HG02678 (cell line): ENCODE measurements around the gene MS4A6E.
"Not testable (repeated sequence)": the region's sequence is repeated elsewhere in the genome, so short reads cannot be mapped to it uniquely, and the experiment has no call there.

Experiments
- ATAC-seq: cut with Tn5 transposase; IDR thresholded peaks from one replicate; pipeline ENCODE4 v1.9.1; 2021; ENCODE audit warnings: mild to moderate bottlenecking, moderate library complexity; ENCODE audit not compliant: unreplicated experiment

The MS4A6E gene

GRCh38 chr11:60326955-60327354 lies at the start of gene MS4A6E:
MS4A6E (plus strand) TSS chr11:60327255; CDS start chr11:60334896, 7,641 bp downstream.
- ATAC-seq: no peak

- ATAC-seq: no peak
These were observed 46.6 kb upstream of the MS4A6E start, which contains the start of gene MS4A4A for GRCh38 chr11:60280412-60280811. MS4A4A (plus strand) TSS chr11:60280666; CDS start chr11:60280676, 10 bp downstream.

GRCh38 chr11:60281485-60281884 lies 45.6 kb upstream of the MS4A6E start:
- ATAC-seq: no peak

- ATAC-seq: no peak
These were observed 44.8 kb upstream of the MS4A6E start for GRCh38 chr11:60282286-60282685.

GRCh38 chr11:60285411-60286126 lies 41.5 kb upstream of the MS4A6E start:
- ATAC-seq: not testable (repeated sequence)

GRCh38 chr11:60288531-60288930 lies 38.5 kb upstream of the MS4A6E start:
- ATAC-seq: no peak

GRCh38 chr11:60292145-60292544 lies 34.9 kb upstream of the MS4A6E start:
- no peak for ATAC-seq

GRCh38 chr11:60301178-60301577 lies 25.9 kb upstream of the MS4A6E start:
- no peak for ATAC-seq

GRCh38 chr11:60301884-60302283 lies 25.2 kb upstream of the MS4A6E start:
- ATAC-seq: not testable (repeated sequence)

GRCh38 chr11:60303661-60304060 lies 23.4 kb upstream of the MS4A6E start:
- ATAC-seq: no peak

GRCh38 chr11:60305906-60306619 lies 21.0 kb upstream of the MS4A6E start:
- no peak for ATAC-seq

- no peak for ATAC-seq
These were observed 19.4 kb upstream of the MS4A6E start for GRCh38 chr11:60307507-60308195.

- no peak for ATAC-seq
These were observed 16.6 kb upstream of the MS4A6E start for GRCh38 chr11:60310407-60310998.

- ATAC-seq: no peak
These were observed 12.3 kb upstream of the MS4A6E start for GRCh38 chr11:60314635-60315321.

GRCh38 chr11:60315871-60316270 lies 11.2 kb upstream of the MS4A6E start:
- no peak for ATAC-seq

GRCh38 chr11:60316317-60316716 lies 10.7 kb upstream of the MS4A6E start:
- ATAC-seq: no peak

GRCh38 chr11:60318726-60319125 lies 8.3 kb upstream of the MS4A6E start:
- ATAC-seq: no peak

- no peak for ATAC-seq
These were observed 6.0 kb upstream of the MS4A6E start for GRCh38 chr11:60321051-60321450.

GRCh38 chr11:60328460-60328859 lies 1.4 kb downstream of the MS4A6E start:
- ATAC-seq: no peak

- ATAC-seq: no peak
These were observed 5.8 kb downstream of the MS4A6E start for GRCh38 chr11:60332846-60333245.
